Lower lobe of right lung (tissue), 2 donors: ENCODE data around the gene HRH2. TPM values are rescaled to one million over a fixed set of nuclear protein-coding genes. Genes with fewer than 3 reads are reported as not detected.
"Not testable (repeated sequence)": the region's sequence is repeated elsewhere in the genome, so short reads cannot be mapped to it uniquely, and the experiment has no call there.

ENCODE experiments used
- ATAC-seq, 2 donors: fragments of 200-7000 bp; cut with Tn5 transposase; one replicate each; pipeline ENCODE4 v1.9.1; 2020 to 2022; ENCODE audit warnings: mild to moderate bottlenecking in 2 of 2, moderate library complexity in 2 of 2
- DNase-seq: peaks from one replicate; pipeline ENCODE4 v3.0.0-alpha.2; 2020
- H3K27ac ChIP-seq: fragments of 200-600 bp; one replicate; pipeline ENCODE4 v1.8.0; 2022
- H3K27me3 ChIP-seq: fragments of 200-600 bp; one replicate; pipeline ENCODE4 v1.8.0; 2022; ENCODE audit warnings: low read depth
- H3K36me3 ChIP-seq: fragments of 200-600 bp; one replicate; pipeline ENCODE4 v1.8.0; 2022; ENCODE audit warnings: mild to moderate bottlenecking
- H3K4me1 ChIP-seq: fragments of 200-600 bp; one replicate; pipeline ENCODE4 v1.8.0; 2022
- H3K4me3 ChIP-seq: fragments of 200-600 bp; one replicate; pipeline ENCODE4 v1.8.0; 2022; ENCODE audit warnings: mild to moderate bottlenecking
- H3K9me3 ChIP-seq: fragments of 200-600 bp; one replicate; pipeline ENCODE4 v1.8.0; 2022
- CTCF ChIP-seq: fragments of 200-600 bp; IDR thresholded peaks from one replicate; pipeline ENCODE4 v1.8.0; 2022; ENCODE audit warnings: antibody characterized with exemption, mild to moderate bottlenecking
- intact Hi-C: fragments of 100-400 bp; cut with DNase I; formaldehyde crosslinking; loops from one replicate; pipeline ENCODE4 v1.11.0; 2022
- total RNA-seq: library from RNA; stranded (reverse); fragmentation: NEBNext Ultra II Directional; extraction: Animal tissue kit (Norgen Biotek cat#: 25700); gene quantifications from one replicate; pipeline ENCODE4 v1.2.1, GENCODE V29; 2021
- donor health status: DM: no; HTN: yes; CAD: no; lungs with severe emphysema.

HRH2 gene
- total RNA-seq, 1 donor from 2014 or later = 9.6 TPM

GRCh38 chr5:175752826-175753535 is 95.1 kb downstream of the HRH2 start:
- intact Hi-C loops = no loop called here
- DNase-seq (no peak), ATAC-seq (no peak)
- no peak for TF ChIP-seq CTCF
- Histone ChIP-seq H3K4me1 (no peaks in the 10 kb centered on the region), H3K4me3 (no peak overlapping the region), H3K9me3 (no peaks in the 10 kb centered on the region), H3K27ac (no peak overlapping the region), H3K27me3 (peaks cover 24% of the 10 kb centered on the region), H3K36me3 (no peaks in the 10 kb centered on the region)

GRCh38 chr5:175753536-175754402 is 95.9 kb downstream of the HRH2 start:
- Histone ChIP-seq H3K27me3 (peaks cover 22% of the 10 kb centered on the region), H3K4me1 (no peaks in the 10 kb centered on the region), H3K9me3 (no peaks in the 10 kb centered on the region), H3K4me3 (no peak overlapping the region), H3K27ac (no peak overlapping the region), H3K36me3 (no peaks in the 10 kb centered on the region)
- ATAC-seq (no peak), DNase-seq (no peak)
- intact Hi-C loops = no loop called here
- no peak for TF ChIP-seq CTCF

- DNase-seq, H3K36me3 ChIP-seq, H3K27ac ChIP-seq, H3K4me3 ChIP-seq, intact Hi-C loops, H3K4me1 ChIP-seq, H3K9me3 ChIP-seq, ATAC-seq: not testable (repeated sequence)
- peaks cover 12% of the 10 kb centered on the region for H3K27me3 ChIP-seq
Observed at GRCh38 chr5:175759991-175760390, 102.1 kb downstream of the HRH2 start.

Other genes with a start within 250 kb of the HRH2 start
- gene DRD1, start 213.9 kb upstream of the HRH2 start, total RNA-seq = 0.62 TPM
- 15.7 TPM for gene SFXN1, start 179.5 kb upstream of the HRH2 start, total RNA-seq
- gene CPLX2, start 213.5 kb downstream of the HRH2 start, total RNA-seq = 0.09 TPM